SH-SY5Y (cell line): ENCODE measurements around the gene SLC25A10.

ENCODE experiments used
- GATA2 ChIP-seq: IDR thresholded peaks from 2 replicates; pipeline ENCODE4 v1.6.1; 2011; ENCODE audit warnings: mild to moderate bottlenecking, low read depth, low read length
- GATA3 ChIP-seq: IDR thresholded peaks from 2 replicates; pipeline ENCODE4 v1.6.1; 2011; ENCODE audit warnings: low read depth, mild to moderate bottlenecking, low read length, moderate library complexity

DNA sequence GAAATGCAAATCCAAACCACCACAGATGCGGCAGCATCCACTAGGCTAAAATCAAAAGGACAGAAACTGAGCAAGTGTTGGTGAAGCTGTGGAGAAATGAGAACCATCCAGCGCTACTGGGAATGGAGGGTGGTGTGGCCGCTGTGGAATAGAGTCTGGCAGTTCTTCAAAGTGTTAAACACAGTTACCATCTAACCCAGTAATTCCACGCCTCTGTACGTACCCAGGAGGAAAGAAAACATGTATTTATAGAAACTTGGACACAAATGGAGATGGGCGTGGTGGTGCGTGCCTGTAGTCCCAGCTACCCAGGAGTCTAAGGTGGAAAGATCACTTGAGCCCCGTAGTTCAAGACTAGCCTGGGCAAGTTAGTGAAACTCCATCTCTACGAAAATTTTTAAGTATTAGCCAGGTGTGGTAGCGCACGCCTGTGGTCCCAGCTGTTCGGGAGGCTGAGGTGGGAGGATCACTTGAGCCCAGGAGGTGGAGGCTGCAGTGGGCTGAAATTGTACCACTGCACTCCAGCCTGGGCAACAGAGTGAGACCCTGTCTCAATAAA is 11.6 kb downstream of the SLC25A10 start:
- TF ChIP-seq GATA2 (no peak), GATA3 (no peak)
